Colon (tissue), 2 donors: ENCODE measurements around the gene BBS9.
"Not testable (repeated sequence)": the region's sequence is repeated elsewhere in the genome, so short reads cannot be mapped to it uniquely, and the experiment has no call there.

Experiments used
- FAIRE-seq: peaks from 2 replicates; lab custom pipeline; 2012; peaks lifted over from hg19 to GRCh38; lab: Jason Lieb, UNC
- donor health status: control.
- donor health status: control.

Gene BBS9

GRCh38 chr7:33444511-33444910 is 315.1 kb downstream of the BBS9 start:
- FAIRE-seq, result no peak

- FAIRE-seq, result no peak
Measured at GRCh38 chr7:33446551-33446950, 317.2 kb downstream of the BBS9 start.

GRCh38 chr7:33448035-33448434 is 318.7 kb downstream of the BBS9 start:
- FAIRE-seq, result no peak

GRCh38 chr7:33449847-33450246 is 320.5 kb downstream of the BBS9 start:
- no peak for FAIRE-seq

- no peak for FAIRE-seq
Measured at GRCh38 chr7:33452805-33453502, 323.6 kb downstream of the BBS9 start.

- FAIRE-seq, result no peak
Measured at GRCh38 chr7:33457039-33457438, 327.7 kb downstream of the BBS9 start.

GRCh38 chr7:33458581-33458980 is 329.2 kb downstream of the BBS9 start:
- FAIRE-seq, result no peak

- FAIRE-seq, result no peak
Measured at GRCh38 chr7:33459340-33459751, 330.0 kb downstream of the BBS9 start.

GRCh38 chr7:33463131-33463530 is 333.8 kb downstream of the BBS9 start:
- FAIRE-seq, result no peak

GRCh38 chr7:33466203-33466602 is 336.8 kb downstream of the BBS9 start:
- FAIRE-seq, result no peak

GRCh38 chr7:33471636-33472242 is 342.4 kb downstream of the BBS9 start:
- no peak for FAIRE-seq

- no peak for FAIRE-seq
Measured at GRCh38 chr7:33472348-33473025, 343.1 kb downstream of the BBS9 start.

GRCh38 chr7:33477719-33478480 is 348.5 kb downstream of the BBS9 start:
- no peak for FAIRE-seq

- FAIRE-seq, result not testable (repeated sequence)
Measured at GRCh38 chr7:33484476-33484875, 355.1 kb downstream of the BBS9 start.

GRCh38 chr7:33485747-33486493 is 356.6 kb downstream of the BBS9 start:
- FAIRE-seq, result no peak

GRCh38 chr7:33486633-33487032 is 357.3 kb downstream of the BBS9 start:
- no peak for FAIRE-seq

GRCh38 chr7:33487998-33488682 is 358.8 kb downstream of the BBS9 start:
- no peak for FAIRE-seq

GRCh38 chr7:33494474-33494873 is 365.1 kb downstream of the BBS9 start:
- no peak for FAIRE-seq

- no peak for FAIRE-seq
Measured at GRCh38 chr7:33495207-33495606, 365.8 kb downstream of the BBS9 start.

- no peak for FAIRE-seq
Measured at GRCh38 chr7:33497051-33497450, 367.7 kb downstream of the BBS9 start.
